Sigmoid colon (tissue), 7 donors: ENCODE results near the gene ANXA5. TPM values are rescaled to one million over a fixed set of nuclear protein-coding genes. Genes with fewer than 3 reads are reported as not detected.

ENCODE experiments used
- DNase-seq: peaks from one replicate; pipeline ENCODE4 v3.0.0-alpha.2; 2019
- H3K27ac ChIP-seq, 4 donors: fragments of 200-600 bp; sonication (generic); one replicate each; pipeline ENCODE4 v1.5.1; 2016 to 2019; ENCODE audit warnings: mild to moderate bottlenecking in 1 of 4
- H3K27me3 ChIP-seq, 3 donors: fragments of 200-600 bp; sonication (generic); one replicate each; pipeline ENCODE4 v1.5.1; 2019; ENCODE audit warnings: mild to moderate bottlenecking in 1 of 3
- H3K36me3 ChIP-seq, 4 donors: fragments of 200-600 bp; sonication (generic); one replicate each; pipeline ENCODE4 v1.5.1; 2016 to 2019
- H3K4me1 ChIP-seq, 4 donors: fragments of 200-600 bp; sonication (generic); one replicate each; pipeline ENCODE4 v1.5.1; 2017 to 2019
- H3K4me3 ChIP-seq, 4 donors: fragments of 200-600 bp; sonication (generic); one replicate each; pipeline ENCODE4 v1.5.1; 2017 to 2019; ENCODE audit warnings: mild to moderate bottlenecking in 2 of 4, moderate library complexity in 1 of 4
- H3K9me3 ChIP-seq, 4 donors: fragments of 200-600 bp in 3 of 4; sonication (generic) in 3 of 4; one replicate each; pipeline versions ENCODE4 v1.5.1 to v1.6.1; 2013 to 2019
- EP300 ChIP-seq, 4 donors: sonication (generic); formaldehyde crosslinking; IDR thresholded peaks; one replicate each; pipeline ENCODE4 v1.6.1; 2017; ENCODE audit warnings: antibody characterized with exemption in 4 of 4
- POLR2A ChIP-seq, 2 donors: fragments of 450-650 bp; IDR thresholded peaks; one replicate each; pipeline ENCODE4 v1.6.1; 2016; ENCODE audit warnings: antibody characterized with exemption in 2 of 2, mild to moderate bottlenecking in 2 of 2, moderate library complexity in 2 of 2
- POLR2AphosphoS5 ChIP-seq, 4 donors: sonication (generic); formaldehyde crosslinking; IDR thresholded peaks; one replicate each; pipeline ENCODE4 v1.6.1; 2017; ENCODE audit warnings: antibody characterized with exemption in 4 of 4
- WGBS, 2 donors: extraction: QIAGEN DNeasy Blood & Tissue Kit; methylation state at CpG; one replicate each; pipeline ENCODE4 v1.1.7; 2013; 5-methylcytosine and 5-hydroxymethylcytosine counted together
- intact Hi-C: fragments of 100-400 bp; cut with DNase I; formaldehyde crosslinking; loops from one replicate; pipeline ENCODE4 v1.15.1; 2023
- polyA plus RNA-seq, 3 donors: library from polyadenylated mRNA; stranded (reverse); fragments of 200-250 nt; gene quantifications; one replicate each; pipeline ENCODE4 v1.2.3, GENCODE V29; 2013
- total RNA-seq, 4 donors: library from RNA; depleted of rRNA; stranded (reverse); fragments of >200 nt; gene quantifications; one replicate each; pipeline ENCODE4 v1.1.0, GENCODE V29; 2016
- TF ChIP-seq, protein P1 (sequence below), 4 experiments: fragments of 450-650 bp in 3 of 4; fragments of 200-600 bp in 1 of 4; IDR thresholded peaks; one replicate each; pipeline ENCODE4 v1.5.1; 2016 to 2019; ENCODE audit warnings: antibody characterized with exemption in 4 of 4, mild to moderate bottlenecking in 3 of 4, moderate library complexity in 2 of 4
- donor health status: healthy with polysubstance abuse.
- donor health status: Bipolar disorder and iron deficiency.
- donor health status: healthy.

Gene ANXA5
- total and polyA plus RNA-seq, 7 donors, result 113 to 224 (median 152) TPM

DNA sequence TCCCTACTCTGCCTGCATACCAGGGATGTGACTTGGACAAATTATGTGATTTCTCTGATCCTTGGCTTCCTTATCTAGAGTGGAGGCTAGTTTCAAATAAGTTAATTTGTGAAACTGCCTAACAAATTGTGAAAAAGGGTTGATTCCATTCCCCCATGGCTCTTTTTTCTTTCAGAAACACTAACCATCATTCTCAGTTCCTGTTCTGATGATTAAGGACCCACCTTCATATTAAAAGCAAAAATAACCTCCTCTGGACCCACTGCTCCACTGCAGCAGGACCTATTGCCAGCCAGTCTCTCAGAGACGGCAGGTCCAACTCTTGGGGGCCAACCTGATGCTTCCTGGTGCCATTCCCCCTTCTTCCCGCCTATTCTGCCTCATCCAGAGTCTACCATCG, 4.5 kb upstream of the ANXA5 start:
- no peaks in the 10 kb centered on the region for H3K9me3 ChIP-seq
- no peaks in the 10 kb centered on the region for H3K36me3 ChIP-seq
- H3K4me3 ChIP-seq, result no peak overlapping the region
- no peak for TF ChIP-seq POLR2AphosphoS5 (IDR thresholded peaks at IDR 0.05)
- TF ChIP-seq EP300 (IDR thresholded peaks at IDR 0.05), result no peak
- TF ChIP-seq POLR2A (IDR thresholded peaks at IDR 0.05), result no peak
- TF ChIP-seq, protein P1, sequence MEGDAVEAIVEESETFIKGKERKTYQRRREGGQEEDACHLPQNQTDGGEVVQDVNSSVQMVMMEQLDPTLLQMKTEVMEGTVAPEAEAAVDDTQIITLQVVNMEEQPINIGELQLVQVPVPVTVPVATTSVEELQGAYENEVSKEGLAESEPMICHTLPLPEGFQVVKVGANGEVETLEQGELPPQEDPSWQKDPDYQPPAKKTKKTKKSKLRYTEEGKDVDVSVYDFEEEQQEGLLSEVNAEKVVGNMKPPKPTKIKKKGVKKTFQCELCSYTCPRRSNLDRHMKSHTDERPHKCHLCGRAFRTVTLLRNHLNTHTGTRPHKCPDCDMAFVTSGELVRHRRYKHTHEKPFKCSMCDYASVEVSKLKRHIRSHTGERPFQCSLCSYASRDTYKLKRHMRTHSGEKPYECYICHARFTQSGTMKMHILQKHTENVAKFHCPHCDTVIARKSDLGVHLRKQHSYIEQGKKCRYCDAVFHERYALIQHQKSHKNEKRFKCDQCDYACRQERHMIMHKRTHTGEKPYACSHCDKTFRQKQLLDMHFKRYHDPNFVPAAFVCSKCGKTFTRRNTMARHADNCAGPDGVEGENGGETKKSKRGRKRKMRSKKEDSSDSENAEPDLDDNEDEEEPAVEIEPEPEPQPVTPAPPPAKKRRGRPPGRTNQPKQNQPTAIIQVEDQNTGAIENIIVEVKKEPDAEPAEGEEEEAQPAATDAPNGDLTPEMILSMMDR (IDR thresholded peaks at IDR 0.05), result no peak
- DNase-seq, result no peak
- peaks cover 0 to 11% (median 8%) of the 10 kb centered on the region in 4 donors for H3K4me1 ChIP-seq
- no peaks in the 10 kb centered on the region for H3K27me3 ChIP-seq
- WGBS, 2 donors, result 74 to 92% methylated on average over 3 of the region's 3 CpGs
- no peak overlapping the region for H3K27ac ChIP-seq
- intact Hi-C loops, result no loop called here

DNA sequence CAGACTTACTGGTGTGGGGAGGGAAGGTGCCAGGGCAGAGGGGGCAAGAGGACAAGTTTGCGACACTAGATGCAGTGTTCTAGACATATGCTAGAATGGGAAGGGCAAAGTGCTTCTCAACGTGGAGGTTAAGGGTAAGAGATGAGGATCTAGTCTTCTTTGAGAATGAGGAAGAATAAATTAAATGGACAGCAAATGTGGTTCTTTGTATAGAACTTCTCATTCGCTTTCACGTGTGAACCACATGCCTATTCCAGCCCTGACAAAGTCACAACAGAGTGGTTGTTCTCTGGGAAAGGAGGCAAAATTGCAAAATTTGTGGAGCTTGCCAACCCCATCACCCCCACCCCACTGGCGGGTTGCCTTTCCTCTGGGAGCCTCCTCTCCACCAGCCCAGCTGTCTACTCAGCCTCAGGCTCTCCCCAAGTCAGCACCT, 1.5 kb upstream of the ANXA5 start:
- peak overlapping the region in 1 of 4 donors; percentile 94 for H3K4me3 ChIP-seq
- H3K27me3 ChIP-seq, result no peaks in the 10 kb centered on the region
- TF ChIP-seq, protein P1 (IDR thresholded peaks at IDR 0.05), result no peak
- TF ChIP-seq POLR2AphosphoS5 (IDR thresholded peaks at IDR 0.05), result no peak
- WGBS, 2 donors, result 67 to 68% methylated on average over 5 of the region's 5 CpGs
- no peaks in the 10 kb centered on the region for H3K9me3 ChIP-seq
- intact Hi-C loops, result loop anchor here (5.0 kb wide), 3 partner anchors 104 to 174 kb away; partner anchors contain the start of genes BBS7, CCNA2 and EXOSC9
- no peak for DNase-seq
- H3K36me3 ChIP-seq, result no peaks in the 10 kb centered on the region
- H3K27ac ChIP-seq, result peak overlapping the region in 3 of 4 donors; percentile 91 to 100 (median 97)
- H3K4me1 ChIP-seq, result peaks cover 0 to 36% (median 20%) of the 10 kb centered on the region in 4 donors

DNA sequence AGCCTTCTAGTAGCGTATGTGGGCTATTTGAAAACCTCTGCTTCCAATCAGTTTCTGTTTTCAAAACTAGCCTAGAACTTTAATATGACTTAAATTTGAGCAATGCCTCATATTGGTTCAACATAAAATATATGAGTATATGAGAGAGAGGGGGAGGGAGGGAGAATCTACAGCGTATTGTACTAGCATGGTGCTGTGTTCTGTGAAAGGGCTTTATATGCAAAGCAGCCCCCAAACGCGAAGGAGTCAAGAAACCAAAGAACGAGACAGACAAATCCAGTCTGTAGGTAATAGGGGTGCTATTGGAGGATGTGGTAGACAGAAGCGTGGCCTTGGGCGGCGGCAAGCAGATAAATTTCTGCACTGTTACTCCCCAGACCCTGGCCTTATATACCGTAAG, 784 bp upstream of the ANXA5 start:
- Histone ChIP-seq H3K9me3 (no peaks in the 10 kb centered on the region), H3K36me3 (no peaks in the 10 kb centered on the region), H3K4me1 (peaks cover 0 to 40% (median 23%) of the 10 kb centered on the region in 4 donors), H3K4me3 (peak overlapping the region; percentile 94 to 100 (median 96)), H3K27me3 (no peaks in the 10 kb centered on the region), H3K27ac (peak overlapping the region; percentile 91 to 100 (median 97))
- 46 to 53% methylated on average over 9 of the region's 9 CpGs for WGBS, 2 donors
- DNase-seq, result no peak
- TF ChIP-seq, protein P1 (IDR thresholded peaks at IDR 0.05), result no peak
- no peak for TF ChIP-seq POLR2A (IDR thresholded peaks at IDR 0.05)
- TF ChIP-seq EP300 (IDR thresholded peaks at IDR 0.05), result no peak
- no peak for TF ChIP-seq POLR2AphosphoS5 (IDR thresholded peaks at IDR 0.05)
- intact Hi-C loops, result loop anchor here (1.0 to 5.0 kb wide), 4 partner anchors 29 to 175 kb away; partner anchors contain the start of genes BBS7, CCNA2 and EXOSC9

DNA sequence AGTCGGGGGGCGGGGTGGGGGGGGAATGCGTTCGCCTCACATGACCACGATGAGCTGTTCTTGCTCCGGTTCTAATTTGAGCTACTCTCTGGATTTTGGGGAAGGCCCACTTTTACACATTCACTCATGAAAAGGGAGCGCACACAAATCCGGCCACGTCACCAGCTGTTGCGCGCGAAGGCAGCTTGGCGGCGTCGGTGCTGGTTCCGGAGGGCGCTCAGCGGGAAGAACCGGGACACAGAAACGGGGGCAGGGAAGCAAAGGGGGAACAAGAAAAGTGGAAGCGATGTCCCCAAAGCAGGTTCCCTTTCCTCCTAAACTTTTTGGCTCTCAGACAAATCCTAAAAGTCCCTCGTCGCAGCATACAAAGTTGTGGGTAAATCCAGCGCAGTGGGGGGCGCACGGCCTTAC, 605 bp downstream of the ANXA5 start:
- intact Hi-C loops, result loop anchor here (5.0 kb wide), 3 partner anchors 106 to 176 kb away; partner anchors contain the start of genes BBS7, CCNA2 and EXOSC9
- peak overlapping the region; percentile 94 to 100 (median 96) for H3K4me3 ChIP-seq
- H3K4me1 ChIP-seq, result peaks cover 0 to 54% (median 31%) of the 10 kb centered on the region in 4 donors
- peak overlapping the region; percentile 91 to 100 (median 97) for H3K27ac ChIP-seq
- H3K36me3 ChIP-seq, result no peaks in the 10 kb centered on the region
- TF ChIP-seq, protein P1 (IDR thresholded peaks at IDR 0.05), result peak in 1 of 4 experiments; percentile 28
- TF ChIP-seq EP300 (IDR thresholded peaks at IDR 0.05) (no peak), POLR2A (IDR thresholded peaks at IDR 0.05) (no peak), POLR2AphosphoS5 (IDR thresholded peaks at IDR 0.05) (peak; percentile 51 to 84 (median 60))
- peak; percentile 94 for DNase-seq
- H3K27me3 ChIP-seq, result no peaks in the 10 kb centered on the region
- H3K9me3 ChIP-seq, result no peaks in the 10 kb centered on the region
- WGBS, 2 donors, result 1% methylated on average over 26 of the region's 26 CpGs
